Liver (tissue), 9 donors: ENCODE measurements around the gene TAF1D. TPM values are rescaled to one million over a fixed set of nuclear protein-coding genes. Genes with fewer than 3 reads are reported as not detected.

Experiments
- DNase-seq: peaks from one replicate; pipeline ENCODE4 v3.0.0-alpha.2; 2017; ENCODE audit warnings: low spot score
- H3K27ac ChIP-seq, 2 donors: one replicate each; pipeline ENCODE4 v1.7.0; 2013; ENCODE audit warnings: inconsistent platforms in 2 of 2, low read length in 2 of 2, control low read depth in 1 of 2, low read depth in 1 of 2, mild to moderate bottlenecking in 1 of 2
- H3K27me3 ChIP-seq, 4 donors: one replicate each; pipeline versions ENCODE4 v1.6.1 to v1.7.0; 2013; ENCODE audit warnings: low read length in 3 of 4, inconsistent platforms in 1 of 4, mild to moderate bottlenecking in 1 of 4, moderate library complexity in 1 of 4; ENCODE audit not compliant: control insufficient read depth in 4 of 4, insufficient read depth in 4 of 4
- H3K36me3 ChIP-seq, 4 donors: one replicate each; pipeline versions ENCODE4 v1.6.1 to v1.7.0; 2013; ENCODE audit warnings: low read length in 3 of 4, mild to moderate bottlenecking in 3 of 4, low read depth in 1 of 4, moderate library complexity in 1 of 4; ENCODE audit not compliant: control insufficient read depth in 4 of 4, insufficient read depth in 3 of 4
- H3K4me1 ChIP-seq, 4 donors: one replicate each; pipeline versions ENCODE4 v1.6.1 to v1.7.0; 2013; ENCODE audit warnings: low read length in 3 of 4, mild to moderate bottlenecking in 3 of 4, moderate library complexity in 1 of 4; ENCODE audit not compliant: control insufficient read depth in 4 of 4, insufficient read depth in 4 of 4
- H3K4me3 ChIP-seq, 3 donors: one replicate each; pipeline versions ENCODE4 v1.6.1 to v1.7.0; 2013; ENCODE audit warnings: low read length in 3 of 3, control low read depth in 1 of 3, low read depth in 1 of 3, mild to moderate bottlenecking in 1 of 3
- H3K9ac ChIP-seq, 2 donors: one replicate each; pipeline ENCODE4 v1.7.0; 2013; ENCODE audit warnings: low read length in 2 of 2, mild to moderate bottlenecking in 2 of 2, moderate library complexity in 2 of 2, control low read depth in 1 of 2, low read depth in 1 of 2
- H3K9me3 ChIP-seq, 4 donors: one replicate each; pipeline versions ENCODE4 v1.6.1 to v1.7.0; 2013; ENCODE audit warnings: low read length in 3 of 4; ENCODE audit not compliant: control insufficient read depth in 4 of 4
- ATF3 ChIP-seq: IDR thresholded peaks from 2 replicates; pipeline ENCODE4 v1.6.1; 2016; ENCODE audit warnings: antibody characterized with exemption
- EGR1 ChIP-seq, 2 donors: IDR thresholded peaks; 2 replicates each; pipeline ENCODE4 v1.6.1; 2016 to 2018; ENCODE audit warnings: antibody characterized with exemption in 2 of 2, low read depth in 2 of 2
- HNF4A ChIP-seq, 2 donors: conservative IDR thresholded peaks; 2 replicates each; pipeline ENCODE4 v1.6.1; 2016; ENCODE audit warnings: antibody characterized with exemption in 2 of 2, mild to moderate bottlenecking in 2 of 2
- JUND ChIP-seq, 2 donors: IDR thresholded peaks; 2 replicates each; pipeline ENCODE4 v1.6.1; 2016; ENCODE audit warnings: antibody characterized with exemption in 2 of 2
- NR2F2 ChIP-seq: IDR thresholded peaks from 2 replicates; pipeline ENCODE4 v1.6.1; 2016; ENCODE audit warnings: antibody characterized with exemption
- RAD21 ChIP-seq, 2 donors: IDR thresholded peaks; 2 replicates each; pipeline ENCODE4 v1.6.1; 2016; ENCODE audit warnings: antibody characterized with exemption in 2 of 2, mild to moderate bottlenecking in 2 of 2
- REST ChIP-seq: IDR thresholded peaks from 2 replicates; pipeline ENCODE4 v1.6.1; 2016; ENCODE audit warnings: antibody characterized with exemption, mild to moderate bottlenecking
- RXRA ChIP-seq, 2 donors: IDR thresholded peaks; 2 replicates each; pipeline ENCODE4 v1.6.1; 2017 to 2018; ENCODE audit warnings: antibody characterized with exemption in 2 of 2, mild to moderate bottlenecking in 1 of 2
- SP1 ChIP-seq: IDR thresholded peaks from 2 replicates; pipeline ENCODE4 v1.6.1; 2018; ENCODE audit warnings: antibody characterized with exemption, mild to moderate bottlenecking
- TAF1 ChIP-seq: conservative IDR thresholded peaks from 2 replicates; pipeline ENCODE4 v1.6.1; 2016; ENCODE audit warnings: antibody characterized with exemption, mild to moderate bottlenecking
- YY1 ChIP-seq: IDR thresholded peaks from 2 replicates; pipeline ENCODE4 v1.6.1; 2016; ENCODE audit warnings: antibody characterized with exemption, mild to moderate bottlenecking
- ZBTB33 ChIP-seq: IDR thresholded peaks from 2 replicates; pipeline ENCODE4 v1.6.1; 2016; ENCODE audit warnings: antibody characterized with exemption
- WGBS: extraction: QIAGEN DNeasy Blood & Tissue Kit; methylation state at CpG from one replicate; pipeline ENCODE4 v1.1.7; 2013; 5-methylcytosine and 5-hydroxymethylcytosine counted together
- polyA plus RNA-seq, 2 donors: library from polyadenylated mRNA; stranded (reverse) in 1 of 2; unstranded in 1 of 2; fragments of 200-250 nt in 1 of 2; fragments of >200 nt in 1 of 2; fragmentation: Nextera tagmentation in 1 of 2; extraction: Ambion mirVana in 1 of 2; gene quantifications; one replicate each; pipeline versions ENCODE4 v1.2.1 to v1.2.3, GENCODE V29; 2013 to 2015
- total RNA-seq, 2 donors: library from RNA; depleted of rRNA; stranded (reverse); fragments of >200 nt; gene quantifications; one replicate each; pipeline ENCODE4 v1.2.3, GENCODE V29; 2014
- donor health status: healthy.
- donor health status: healthy.
- donor health status: healthy.
- donor health status: healthy.
- donor health status: healthy.

Gene TAF1D
- total and polyA plus RNA-seq, 4 donors, result 18.2 to 97.7 (median 29.7) TPM

GRCh38 chr11:93757924-93758865 is 16.9 kb upstream of the TAF1D start:
- 96% methylated on average over 38 of the region's 38 CpGs for WGBS
- Histone ChIP-seq H3K27me3 (no peaks in the 10 kb centered on the region), H3K4me1 (no peaks in the 10 kb centered on the region), H3K9me3 (no peaks in the 10 kb centered on the region), H3K4me3 (no peak overlapping the region), H3K36me3 (peaks cover 25 to 88% (median 72%) of the 10 kb centered on the region in 4 donors), H3K27ac (no peak overlapping the region), H3K9ac (no peak overlapping the region)
- no peak for DNase-seq
- TF ChIP-seq ATF3 (no peak), TAF1 (no peak), RAD21 (IDR thresholded peaks at IDR 0.05) (no peak), SP1 (no peak), HNF4A (conservative IDR thresholded peaks at IDR 0.05) (no peak), ZBTB33 (no peak), YY1 (no peak), JUND (IDR thresholded peaks at IDR 0.05) (no peak), EGR1 (IDR thresholded peaks at IDR 0.05; ENCODE audit: low read depth in 2 of 2) (no peak), RXRA (IDR thresholded peaks at IDR 0.05) (no peak)

GRCh38 chr11:93757301-93757700 is 16.0 kb upstream of the TAF1D start:
- H3K36me3 ChIP-seq, result peaks cover 24 to 81% (median 64%) of the 10 kb centered on the region in 4 donors
- H3K9me3 ChIP-seq, result no peaks in the 10 kb centered on the region
- no peaks in the 10 kb centered on the region for H3K4me1 ChIP-seq
- 91% methylated on average over 3 of the region's 3 CpGs for WGBS
- H3K27ac ChIP-seq, result no peak overlapping the region
- H3K9ac ChIP-seq, result no peak overlapping the region
- no peak for DNase-seq
- TF ChIP-seq TAF1, result no peak
- no peak for TF ChIP-seq NR2F2
- TF ChIP-seq YY1, result no peak
- TF ChIP-seq REST, result no peak
- H3K27me3 ChIP-seq, result no peaks in the 10 kb centered on the region
- no peak overlapping the region for H3K4me3 ChIP-seq
